Measurements from ENCODE around the gene CNR2. TPM values are rescaled to one million over a fixed set of nuclear protein-coding genes. Genes with fewer than 3 reads are reported as not detected.

The CNR2 gene
- total and polyA plus RNA-seq, 2 experiments from 2014 or later, result not detected

DNA sequence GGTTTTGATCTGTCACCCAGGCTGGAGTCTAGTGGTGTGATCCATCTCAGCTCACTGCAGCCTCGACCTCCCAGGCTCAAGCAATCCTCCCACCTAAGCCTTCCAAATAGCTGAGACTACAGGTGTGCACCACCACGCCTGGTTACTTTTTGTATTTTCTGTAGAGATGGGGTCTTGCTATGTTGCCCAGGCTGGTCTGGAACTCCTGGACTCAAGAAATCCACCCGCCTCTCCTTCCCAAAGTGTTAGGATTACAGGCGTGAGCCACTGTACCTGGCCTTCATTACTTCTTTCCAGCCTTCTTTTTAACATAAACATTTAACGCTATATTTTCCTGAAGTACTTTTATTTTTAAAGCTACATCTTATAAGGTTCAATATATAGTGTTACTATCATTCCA, 69.5 kb downstream of the CNR2 start (continued):
- TF ChIP-seq, protein P1, sequence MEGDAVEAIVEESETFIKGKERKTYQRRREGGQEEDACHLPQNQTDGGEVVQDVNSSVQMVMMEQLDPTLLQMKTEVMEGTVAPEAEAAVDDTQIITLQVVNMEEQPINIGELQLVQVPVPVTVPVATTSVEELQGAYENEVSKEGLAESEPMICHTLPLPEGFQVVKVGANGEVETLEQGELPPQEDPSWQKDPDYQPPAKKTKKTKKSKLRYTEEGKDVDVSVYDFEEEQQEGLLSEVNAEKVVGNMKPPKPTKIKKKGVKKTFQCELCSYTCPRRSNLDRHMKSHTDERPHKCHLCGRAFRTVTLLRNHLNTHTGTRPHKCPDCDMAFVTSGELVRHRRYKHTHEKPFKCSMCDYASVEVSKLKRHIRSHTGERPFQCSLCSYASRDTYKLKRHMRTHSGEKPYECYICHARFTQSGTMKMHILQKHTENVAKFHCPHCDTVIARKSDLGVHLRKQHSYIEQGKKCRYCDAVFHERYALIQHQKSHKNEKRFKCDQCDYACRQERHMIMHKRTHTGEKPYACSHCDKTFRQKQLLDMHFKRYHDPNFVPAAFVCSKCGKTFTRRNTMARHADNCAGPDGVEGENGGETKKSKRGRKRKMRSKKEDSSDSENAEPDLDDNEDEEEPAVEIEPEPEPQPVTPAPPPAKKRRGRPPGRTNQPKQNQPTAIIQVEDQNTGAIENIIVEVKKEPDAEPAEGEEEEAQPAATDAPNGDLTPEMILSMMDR (conservative IDR thresholded peaks at IDR 0.05; ENCODE audit: low read depth in 2 of 2), result no peak
- TF ChIP-seq, protein P2, sequence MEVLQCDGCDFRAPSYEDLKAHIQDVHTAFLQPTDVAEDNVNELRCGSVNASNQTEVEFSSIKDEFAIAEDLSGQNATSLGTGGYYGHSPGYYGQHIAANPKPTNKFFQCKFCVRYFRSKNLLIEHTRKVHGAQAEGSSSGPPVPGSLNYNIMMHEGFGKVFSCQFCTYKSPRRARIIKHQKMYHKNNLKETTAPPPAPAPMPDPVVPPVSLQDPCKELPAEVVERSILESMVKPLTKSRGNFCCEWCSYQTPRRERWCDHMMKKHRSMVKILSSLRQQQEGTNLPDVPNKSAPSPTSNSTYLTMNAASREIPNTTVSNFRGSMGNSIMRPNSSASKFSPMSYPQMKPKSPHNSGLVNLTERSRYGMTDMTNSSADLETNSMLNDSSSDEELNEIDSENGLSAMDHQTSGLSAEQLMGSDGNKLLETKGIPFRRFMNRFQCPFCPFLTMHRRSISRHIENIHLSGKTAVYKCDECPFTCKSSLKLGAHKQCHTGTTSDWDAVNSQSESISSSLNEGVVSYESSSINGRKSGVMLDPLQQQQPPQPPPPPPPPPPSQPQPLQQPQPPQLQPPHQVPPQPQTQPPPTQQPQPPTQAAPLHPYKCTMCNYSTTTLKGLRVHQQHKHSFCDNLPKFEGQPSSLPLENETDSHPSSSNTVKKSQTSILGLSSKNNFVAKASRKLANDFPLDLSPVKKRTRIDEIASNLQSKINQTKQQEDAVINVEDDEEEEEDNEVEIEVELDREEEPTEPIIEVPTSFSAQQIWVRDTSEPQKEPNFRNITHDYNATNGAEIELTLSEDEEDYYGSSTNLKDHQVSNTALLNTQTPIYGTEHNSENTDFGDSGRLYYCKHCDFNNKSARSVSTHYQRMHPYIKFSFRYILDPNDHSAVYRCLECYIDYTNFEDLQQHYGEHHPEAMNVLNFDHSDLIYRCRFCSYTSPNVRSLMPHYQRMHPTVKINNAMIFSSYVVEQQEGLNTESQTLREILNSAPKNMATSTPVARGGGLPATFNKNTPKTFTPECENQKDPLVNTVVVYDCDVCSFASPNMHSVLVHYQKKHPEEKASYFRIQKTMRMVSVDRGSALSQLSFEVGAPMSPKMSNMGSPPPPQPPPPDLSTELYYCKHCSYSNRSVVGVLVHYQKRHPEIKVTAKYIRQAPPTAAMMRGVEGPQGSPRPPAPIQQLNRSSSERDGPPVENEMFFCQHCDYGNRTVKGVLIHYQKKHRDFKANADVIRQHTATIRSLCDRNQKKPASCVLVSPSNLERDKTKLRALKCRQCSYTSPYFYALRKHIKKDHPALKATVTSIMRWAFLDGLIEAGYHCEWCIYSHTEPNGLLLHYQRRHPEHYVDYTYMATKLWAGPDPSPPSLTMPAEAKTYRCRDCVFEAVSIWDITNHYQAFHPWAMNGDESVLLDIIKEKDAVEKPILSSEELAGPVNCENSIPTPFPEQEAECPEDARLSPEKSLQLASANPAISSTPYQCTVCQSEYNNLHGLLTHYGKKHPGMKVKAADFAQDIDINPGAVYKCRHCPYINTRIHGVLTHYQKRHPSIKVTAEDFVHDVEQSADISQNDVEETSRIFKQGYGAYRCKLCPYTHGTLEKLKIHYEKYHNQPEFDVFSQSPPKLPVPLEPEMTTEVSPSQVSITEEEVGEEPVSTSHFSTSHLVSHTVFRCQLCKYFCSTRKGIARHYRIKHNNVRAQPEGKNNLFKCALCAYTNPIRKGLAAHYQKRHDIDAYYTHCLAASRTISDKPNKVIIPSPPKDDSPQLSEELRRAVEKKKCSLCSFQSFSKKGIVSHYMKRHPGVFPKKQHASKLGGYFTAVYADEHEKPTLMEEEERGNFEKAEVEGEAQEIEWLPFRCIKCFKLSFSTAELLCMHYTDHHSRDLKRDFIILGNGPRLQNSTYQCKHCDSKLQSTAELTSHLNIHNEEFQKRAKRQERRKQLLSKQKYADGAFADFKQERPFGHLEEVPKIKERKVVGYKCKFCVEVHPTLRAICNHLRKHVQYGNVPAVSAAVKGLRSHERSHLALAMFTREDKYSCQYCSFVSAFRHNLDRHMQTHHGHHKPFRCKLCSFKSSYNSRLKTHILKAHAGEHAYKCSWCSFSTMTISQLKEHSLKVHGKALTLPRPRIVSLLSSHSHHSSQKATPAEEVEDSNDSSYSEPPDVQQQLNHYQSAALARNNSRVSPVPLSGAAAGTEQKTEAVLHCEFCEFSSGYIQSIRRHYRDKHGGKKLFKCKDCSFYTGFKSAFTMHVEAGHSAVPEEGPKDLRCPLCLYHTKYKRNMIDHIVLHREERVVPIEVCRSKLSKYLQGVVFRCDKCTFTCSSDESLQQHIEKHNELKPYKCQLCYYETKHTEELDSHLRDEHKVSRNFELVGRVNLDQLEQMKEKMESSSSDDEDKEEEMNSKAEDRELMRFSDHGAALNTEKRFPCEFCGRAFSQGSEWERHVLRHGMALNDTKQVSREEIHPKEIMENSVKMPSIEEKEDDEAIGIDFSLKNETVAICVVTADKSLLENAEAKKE (CRISPR knock-in tag; IDR thresholded peaks at IDR 0.05), result no peak
- TF ChIP-seq EZH2 (IDR thresholded peaks at IDR 0.05; ENCODE audit: low read depth, unreplicated experiment) (no peak), POLR2AphosphoS5 (IDR thresholded peaks at IDR 0.05; ENCODE audit: low read depth) (no peak), ZNF331 (CRISPR knock-in tag; IDR thresholded peaks at IDR 0.05; ENCODE audit: low read depth) (no peak), JUNB (IDR thresholded peaks at IDR 0.05; ENCODE audit: unreplicated experiment) (no peak), ZNF114 (CRISPR knock-in tag; IDR thresholded peaks at IDR 0.05) (no peak), CREB1 (CRISPR knock-in tag; IDR thresholded peaks at IDR 0.05; ENCODE audit: low read depth) (no peak)

- Histone ChIP-seq H3K4me2 (peak overlapping the region; percentile 97), H3F3A (replicated peaks; ENCODE audit: low read depth) (no peaks in the 10 kb centered on the region), H3K4me3 (peak overlapping the region; percentile 72), H3K9me2 (ENCODE audit: insufficient read depth) (no peaks in the 10 kb centered on the region), H3K36me3 (ENCODE audit: insufficient read depth) (no peaks in the 10 kb centered on the region), H3K27me3 (ENCODE audit: insufficient read depth) (peaks cover 10% of the 10 kb centered on the region; the same call in 1 of the 2 replicates), H3K27ac (ENCODE audit: low read depth) (no peak overlapping the region), H3K79me2 (replicated peaks; ENCODE audit: insufficient read depth) (no peaks in the 10 kb centered on the region), H2AFZ (peak overlapping the region; percentile 96), H3K4me1 (ENCODE audit: insufficient read depth) (no peaks in the 10 kb centered on the region; the same call in 1 of the 2 replicates), H4K20me1 (replicated peaks; ENCODE audit: insufficient read depth) (no peaks in the 10 kb centered on the region)
- peak; percentile 98 for ATAC-seq
- H3K36me3 Mint-ChIP-seq (ENCODE audit: low read depth), result no peaks in the 10 kb centered on the region
- H3K4me1 Mint-ChIP-seq, result peaks cover 8% of the 10 kb centered on the region
- DNase-seq (ENCODE audit: low spot score), result peak; percentile 72
- peaks cover 10% of the 10 kb centered on the region for H3K27me3 Mint-ChIP-seq (ENCODE audit: insufficient read depth, low read depth, poor library complexity)
- no peaks in the 10 kb centered on the region for H3K9me3 Mint-ChIP-seq
- no peak overlapping the region for H3K27ac Mint-ChIP-seq
- peak overlapping the region; percentile 79 for H3K4me3 Mint-ChIP-seq
- peak; percentile 28 for TF ChIP-seq POLR2AphosphoS5 (IDR thresholded peaks at IDR 0.05; ENCODE audit: low read depth)
- TF ChIP-seq, protein P1 (conservative IDR thresholded peaks at IDR 0.05; ENCODE audit: low read depth in 2 of 2), result no peak
- TF ChIP-seq ETS1 (IDR thresholded peaks at IDR 0.05), result no peak
Measured at GRCh38 chr1:23838401-23838866, 74.7 kb downstream of the CNR2 start.

All from GM23338 (cell line).